Measurements from ENCODE around the gene AMHR2. TPM values are rescaled to one million over a fixed set of nuclear protein-coding genes. Genes with fewer than 3 reads are reported as not detected.

Gene AMHR2
- total and polyA plus RNA-seq, 9 of the 15 experiments (the other 6 are each of a cell fraction or from before 2014, with no cell fraction given), result 8.9 to 49.7 (median 19.3) TPM

DNA sequence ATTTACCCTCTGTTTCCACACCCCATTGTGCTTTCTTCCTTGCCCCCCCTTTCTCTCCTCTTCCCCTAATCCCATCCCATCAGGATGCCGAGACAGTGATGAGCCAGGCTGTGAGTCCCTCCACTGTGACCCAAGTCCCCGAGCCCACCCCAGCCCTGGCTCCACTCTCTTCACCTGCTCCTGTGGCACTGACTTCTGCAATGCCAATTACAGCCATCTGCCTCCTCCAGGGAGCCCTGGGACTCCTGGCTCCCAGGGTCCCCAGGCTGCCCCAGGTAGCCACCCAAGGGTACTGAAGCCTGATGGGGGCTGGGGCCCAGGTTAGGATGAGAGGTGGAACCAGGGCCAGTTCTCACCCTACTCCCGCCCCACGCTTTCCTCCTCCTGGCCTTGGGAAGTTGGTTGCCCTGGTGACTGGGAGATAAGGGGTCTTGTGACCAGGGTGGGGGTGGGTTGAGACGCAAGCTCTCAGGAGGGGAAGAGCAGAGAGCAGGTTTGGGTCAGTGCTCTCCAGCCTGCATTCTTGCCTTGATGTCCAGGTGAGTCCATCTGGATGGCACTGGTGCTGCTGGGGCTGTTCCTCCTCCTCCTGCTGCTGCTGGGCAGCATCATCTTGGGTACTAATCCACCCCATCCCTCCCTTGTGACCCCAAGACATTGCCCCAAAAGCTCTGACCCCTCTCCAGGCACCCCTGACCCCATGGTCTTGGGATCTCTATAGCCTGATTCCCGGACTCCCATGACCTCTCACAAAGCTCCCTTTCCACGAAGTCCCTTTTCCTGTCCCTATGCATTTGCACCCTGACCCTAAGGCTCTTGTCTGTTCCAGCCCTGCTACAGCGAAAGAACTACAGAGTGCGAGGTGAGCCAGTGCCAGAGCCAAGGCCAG is 1.2 kb downstream of the AMHR2 start (continued):
- TF ChIP-seq, protein P1, sequence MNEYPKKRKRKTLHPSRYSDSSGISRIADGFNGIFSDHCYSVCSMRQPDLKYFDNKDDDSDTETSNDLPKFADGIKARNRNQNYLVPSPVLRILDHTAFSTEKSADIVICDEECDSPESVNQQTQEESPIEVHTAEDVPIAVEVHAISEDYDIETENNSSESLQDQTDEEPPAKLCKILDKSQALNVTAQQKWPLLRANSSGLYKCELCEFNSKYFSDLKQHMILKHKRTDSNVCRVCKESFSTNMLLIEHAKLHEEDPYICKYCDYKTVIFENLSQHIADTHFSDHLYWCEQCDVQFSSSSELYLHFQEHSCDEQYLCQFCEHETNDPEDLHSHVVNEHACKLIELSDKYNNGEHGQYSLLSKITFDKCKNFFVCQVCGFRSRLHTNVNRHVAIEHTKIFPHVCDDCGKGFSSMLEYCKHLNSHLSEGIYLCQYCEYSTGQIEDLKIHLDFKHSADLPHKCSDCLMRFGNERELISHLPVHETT (CRISPR knock-in tag; conservative IDR thresholded peaks at IDR 0.05 in 1 of 2, IDR thresholded peaks at IDR 0.05 in 1 of 2), result no peak
- TF ChIP-seq TCF7 (IDR thresholded peaks at IDR 0.05; ENCODE audit: borderline replicate concordance), result no peak
- TF ChIP-seq, protein P2, sequence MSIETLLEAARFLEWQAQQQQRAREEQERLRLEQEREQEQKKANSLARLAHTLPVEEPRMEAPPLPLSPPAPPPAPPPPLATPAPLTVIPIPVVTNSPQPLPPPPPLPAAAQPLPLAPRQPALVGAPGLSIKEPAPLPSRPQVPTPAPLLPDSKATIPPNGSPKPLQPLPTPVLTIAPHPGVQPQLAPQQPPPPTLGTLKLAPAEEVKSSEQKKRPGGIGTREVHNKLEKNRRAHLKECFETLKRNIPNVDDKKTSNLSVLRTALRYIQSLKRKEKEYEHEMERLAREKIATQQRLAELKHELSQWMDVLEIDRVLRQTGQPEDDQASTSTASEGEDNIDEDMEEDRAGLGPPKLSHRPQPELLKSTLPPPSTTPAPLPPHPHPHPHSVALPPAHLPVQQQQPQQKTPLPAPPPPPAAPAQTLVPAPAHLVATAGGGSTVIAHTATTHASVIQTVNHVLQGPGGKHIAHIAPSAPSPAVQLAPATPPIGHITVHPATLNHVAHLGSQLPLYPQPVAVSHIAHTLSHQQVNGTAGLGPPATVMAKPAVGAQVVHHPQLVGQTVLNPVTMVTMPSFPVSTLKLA (conservative IDR thresholded peaks at IDR 0.05), result 0 out of 4 replicates have a peak, but pooled peaks of 1 of the 2 experiments have one; percentile 41
- TF ChIP-seq SLC30A9 (CRISPR knock-in tag; IDR thresholded peaks at IDR 0.05), result no peak
- no peak for TF ChIP-seq NFE2L1 (tag; IDR thresholded peaks at IDR 0.05; ENCODE audit: borderline replicate concordance, low read depth)
- TF ChIP-seq FOXM1 (IDR thresholded peaks at IDR 0.05; ENCODE audit: low read depth), result no peak
- TF ChIP-seq FOXM1 (CRISPR knock-in tag; IDR thresholded peaks at IDR 0.05; ENCODE audit: low read depth), result no peak
- TF ChIP-seq, protein P3, sequence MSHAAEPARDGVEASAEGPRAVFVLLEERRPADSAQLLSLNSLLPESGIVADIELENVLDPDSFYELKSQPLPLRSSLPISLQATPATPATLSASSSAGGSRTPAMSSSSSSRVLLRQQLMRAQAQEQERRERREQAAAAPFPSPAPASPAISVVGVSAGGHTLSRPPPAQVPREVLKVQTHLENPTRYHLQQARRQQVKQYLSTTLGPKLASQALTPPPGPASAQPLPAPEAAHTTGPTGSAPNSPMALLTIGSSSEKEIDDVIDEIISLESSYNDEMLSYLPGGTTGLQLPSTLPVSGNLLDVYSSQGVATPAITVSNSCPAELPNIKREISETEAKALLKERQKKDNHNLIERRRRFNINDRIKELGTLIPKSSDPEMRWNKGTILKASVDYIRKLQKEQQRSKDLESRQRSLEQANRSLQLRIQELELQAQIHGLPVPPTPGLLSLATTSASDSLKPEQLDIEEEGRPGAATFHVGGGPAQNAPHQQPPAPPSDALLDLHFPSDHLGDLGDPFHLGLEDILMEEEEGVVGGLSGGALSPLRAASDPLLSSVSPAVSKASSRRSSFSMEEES (CRISPR knock-in tag; IDR thresholded peaks at IDR 0.05), result peak; percentile 83
- peak; percentile 59; the same call in 1 of the 2 replicates for TF ChIP-seq BMI1 (IDR thresholded peaks at IDR 0.05; ENCODE audit: low read length)
- TF ChIP-seq RAD21 (CRISPR knock-in tag; conservative IDR thresholded peaks at IDR 0.05 in 1 of 2, IDR thresholded peaks at IDR 0.05 in 1 of 2), result 0 out of 4 replicates have a peak, but pooled peaks of 1 of the 2 experiments have one; percentile 3
- no peak; a peak in 1 of 4 replicates for TF ChIP-seq CSDE1 (IDR thresholded peaks at IDR 0.05)
- TF ChIP-seq PCBP1 (IDR thresholded peaks at IDR 0.05; ENCODE audit: low read depth, low read length, poor library complexity, severe bottlenecking), result no peak
- TF ChIP-seq, protein P4, sequence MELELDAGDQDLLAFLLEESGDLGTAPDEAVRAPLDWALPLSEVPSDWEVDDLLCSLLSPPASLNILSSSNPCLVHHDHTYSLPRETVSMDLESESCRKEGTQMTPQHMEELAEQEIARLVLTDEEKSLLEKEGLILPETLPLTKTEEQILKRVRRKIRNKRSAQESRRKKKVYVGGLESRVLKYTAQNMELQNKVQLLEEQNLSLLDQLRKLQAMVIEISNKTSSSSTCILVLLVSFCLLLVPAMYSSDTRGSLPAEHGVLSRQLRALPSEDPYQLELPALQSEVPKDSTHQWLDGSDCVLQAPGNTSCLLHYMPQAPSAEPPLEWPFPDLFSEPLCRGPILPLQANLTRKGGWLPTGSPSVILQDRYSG (tag; conservative IDR thresholded peaks at IDR 0.05; ENCODE audit: low read depth), result no peak
- no peak for TF ChIP-seq ERF (CRISPR knock-in tag; IDR thresholded peaks at IDR 0.05)
- no peak for TF ChIP-seq PYGO2 (tag; IDR thresholded peaks at IDR 0.05)
- peak; percentile 56 for TF ChIP-seq CCNT2 (IDR thresholded peaks at IDR 0.05; ENCODE audit: borderline replicate concordance, extremely low read depth, insufficient read length, low read depth, low read length)
- TF ChIP-seq ZNF41 (CRISPR knock-in tag; conservative IDR thresholded peaks at IDR 0.05), result no peak
- TF ChIP-seq, protein P5, sequence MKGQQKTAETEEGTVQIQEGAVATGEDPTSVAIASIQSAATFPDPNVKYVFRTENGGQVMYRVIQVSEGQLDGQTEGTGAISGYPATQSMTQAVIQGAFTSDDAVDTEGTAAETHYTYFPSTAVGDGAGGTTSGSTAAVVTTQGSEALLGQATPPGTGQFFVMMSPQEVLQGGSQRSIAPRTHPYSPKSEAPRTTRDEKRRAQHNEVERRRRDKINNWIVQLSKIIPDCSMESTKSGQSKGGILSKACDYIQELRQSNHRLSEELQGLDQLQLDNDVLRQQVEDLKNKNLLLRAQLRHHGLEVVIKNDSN (CRISPR knock-in tag; IDR thresholded peaks at IDR 0.05), result peak; percentile 61
- no peak for TF ChIP-seq STAT5B (CRISPR knock-in tag; IDR thresholded peaks at IDR 0.05)

All from K562 (cell line).